Fibroblast of the aortic adventitia (primary cell): Measurements from ENCODE around the gene TCF4. TPM values are rescaled to one million over a fixed set of nuclear protein-coding genes. Genes with fewer than 3 reads are reported as not detected.

Experiments used
- DNase-seq: peaks from one replicate; pipeline ENCODE4 v3.0.0-alpha.2; 2010; ENCODE audit warnings: low read depth
- H3K4me3 ChIP-seq: 2 replicates; pipeline ENCODE4 v1.5.1; 2011; ENCODE audit warnings: low read depth, mild to moderate bottlenecking, control low read depth, low read length, moderate library complexity
- total RNA-seq: library from RNA; depleted of rRNA; stranded (reverse); fragments of >200 nt; gene quantifications from 2 replicates; pipeline ENCODE4 v1.2.3, GENCODE V29; 2012; ENCODE audit warnings: low replicate concordance
- TF ChIP-seq, protein P1 (sequence below): IDR thresholded peaks from 2 replicates; pipeline ENCODE4 v1.5.1; 2011; ENCODE audit warnings: mild to moderate bottlenecking, low read length, control low read depth, inconsistent platforms; ENCODE audit not compliant: insufficient read depth

The TCF4 gene
- total RNA-seq, 1 donor: 105 TPM

- DNase-seq: peak; percentile 42
- no peak overlapping the region for H3K4me3 ChIP-seq
- TF ChIP-seq, protein P1, sequence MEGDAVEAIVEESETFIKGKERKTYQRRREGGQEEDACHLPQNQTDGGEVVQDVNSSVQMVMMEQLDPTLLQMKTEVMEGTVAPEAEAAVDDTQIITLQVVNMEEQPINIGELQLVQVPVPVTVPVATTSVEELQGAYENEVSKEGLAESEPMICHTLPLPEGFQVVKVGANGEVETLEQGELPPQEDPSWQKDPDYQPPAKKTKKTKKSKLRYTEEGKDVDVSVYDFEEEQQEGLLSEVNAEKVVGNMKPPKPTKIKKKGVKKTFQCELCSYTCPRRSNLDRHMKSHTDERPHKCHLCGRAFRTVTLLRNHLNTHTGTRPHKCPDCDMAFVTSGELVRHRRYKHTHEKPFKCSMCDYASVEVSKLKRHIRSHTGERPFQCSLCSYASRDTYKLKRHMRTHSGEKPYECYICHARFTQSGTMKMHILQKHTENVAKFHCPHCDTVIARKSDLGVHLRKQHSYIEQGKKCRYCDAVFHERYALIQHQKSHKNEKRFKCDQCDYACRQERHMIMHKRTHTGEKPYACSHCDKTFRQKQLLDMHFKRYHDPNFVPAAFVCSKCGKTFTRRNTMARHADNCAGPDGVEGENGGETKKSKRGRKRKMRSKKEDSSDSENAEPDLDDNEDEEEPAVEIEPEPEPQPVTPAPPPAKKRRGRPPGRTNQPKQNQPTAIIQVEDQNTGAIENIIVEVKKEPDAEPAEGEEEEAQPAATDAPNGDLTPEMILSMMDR: no peak
These were observed 93.1 kb downstream of the TCF4 start for GRCh38 chr18:55494899-55495298.

DNA sequence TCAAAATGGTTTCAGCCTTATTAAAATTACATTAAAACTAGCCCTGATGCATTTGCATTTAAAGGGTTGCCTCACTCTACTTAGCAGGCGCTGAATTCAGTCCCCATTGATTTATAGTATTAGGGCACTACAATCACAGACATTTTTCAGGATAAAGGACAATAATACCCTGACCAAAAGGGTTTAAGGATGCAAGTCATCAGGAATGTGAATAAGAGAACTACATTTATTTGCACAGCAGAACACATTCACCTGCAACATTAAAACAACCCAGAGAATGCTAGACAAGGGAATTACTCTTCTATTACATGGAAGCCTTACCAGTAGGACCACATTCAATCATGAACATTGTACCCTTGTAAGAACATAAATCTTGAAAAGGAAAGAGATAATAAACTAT, 93.6 kb downstream of the TCF4 start:
- no peak for DNase-seq
- no peak overlapping the region for H3K4me3 ChIP-seq
- TF ChIP-seq, protein P1: no peak

DNA sequence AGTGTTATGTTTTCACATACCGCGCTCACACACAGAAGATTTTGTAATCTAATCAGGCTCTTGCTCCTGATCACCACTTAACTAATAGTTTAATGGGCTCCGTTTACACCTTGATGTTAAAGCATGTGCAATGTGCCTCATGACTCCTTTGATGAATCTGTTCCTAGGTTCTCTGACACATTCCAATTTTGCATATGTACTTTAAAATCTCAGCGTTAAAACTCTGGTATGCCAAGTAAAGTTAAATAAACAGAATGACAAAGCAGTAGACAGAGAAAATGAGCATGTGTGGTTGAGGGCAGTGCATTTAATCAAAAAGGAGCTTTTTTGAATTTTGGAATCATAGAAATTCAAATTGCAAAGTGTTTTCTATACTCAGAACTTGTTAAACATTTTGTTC, 96.4 kb downstream of the TCF4 start:
- H3K4me3 ChIP-seq: no peak overlapping the region
- DNase-seq: no peak
- TF ChIP-seq, protein P1: no peak

- TF ChIP-seq, protein P1: no peak
- DNase-seq: no peak
- no peak overlapping the region for H3K4me3 ChIP-seq
These were observed 98.7 kb downstream of the TCF4 start for GRCh38 chr18:55489034-55489986.

- TF ChIP-seq, protein P1: no peak
- no peak for DNase-seq
- H3K4me3 ChIP-seq: no peak overlapping the region
These were observed 99.5 kb downstream of the TCF4 start for GRCh38 chr18:55488473-55488872.

- DNase-seq: no peak
- H3K4me3 ChIP-seq: no peak overlapping the region
These were observed 100.0 kb downstream of the TCF4 start for GRCh38 chr18:55487997-55488396.

More at GRCh38 chr18:55487997-55488396, 100.0 kb downstream of the TCF4 start:
- TF ChIP-seq, protein P1: no peak
